Stimulated activated CD8-positive, alpha-beta memory T cell treated with anti-CD3 and anti-CD28 coated beads, Interleukin-4, amount 100 ng/mL, for 24 hours (primary cell): ENCODE measurements around the gene ROBO4.

ENCODE experiments used
- DNase-seq: peaks from one replicate; pipeline ENCODE4 v3.0.0-alpha.2; 2020; ENCODE audit warnings: low read depth

The ROBO4 gene

DNA sequence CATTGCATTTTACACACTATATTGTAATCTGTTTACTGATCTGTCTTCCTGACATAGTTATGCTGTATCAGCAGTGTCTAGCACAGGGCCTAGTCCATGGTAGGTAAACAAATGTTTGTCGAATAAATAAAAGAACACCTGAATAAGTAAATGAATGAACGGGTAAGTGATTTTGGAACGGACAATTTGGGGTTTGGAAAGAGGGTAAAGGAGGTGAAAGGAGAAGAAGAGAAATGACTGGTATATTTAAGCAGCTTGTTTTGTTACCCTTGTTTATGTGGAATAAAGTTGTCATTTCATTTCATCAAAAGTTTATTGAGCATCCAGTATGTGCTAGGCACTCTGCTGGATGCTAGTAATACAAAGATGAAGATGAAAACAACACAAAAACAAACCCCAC, 21.3 kb upstream of the ROBO4 start, which contains the start of gene HEPN1:
Gene HEPN1 (plus strand): TSS at position 301 of the 400 bp plus-strand sequence.
- DNase-seq = no peak

GRCh38 chr11:124917115-124917637, 19.5 kb upstream of the ROBO4 start:
- no peak for DNase-seq

- DNase-seq = no peak
Measured at GRCh38 chr11:124916370-124916710, 18.7 kb upstream of the ROBO4 start.

GRCh38 chr11:124915541-124916369, 18.1 kb upstream of the ROBO4 start:
- no peak for DNase-seq

DNA sequence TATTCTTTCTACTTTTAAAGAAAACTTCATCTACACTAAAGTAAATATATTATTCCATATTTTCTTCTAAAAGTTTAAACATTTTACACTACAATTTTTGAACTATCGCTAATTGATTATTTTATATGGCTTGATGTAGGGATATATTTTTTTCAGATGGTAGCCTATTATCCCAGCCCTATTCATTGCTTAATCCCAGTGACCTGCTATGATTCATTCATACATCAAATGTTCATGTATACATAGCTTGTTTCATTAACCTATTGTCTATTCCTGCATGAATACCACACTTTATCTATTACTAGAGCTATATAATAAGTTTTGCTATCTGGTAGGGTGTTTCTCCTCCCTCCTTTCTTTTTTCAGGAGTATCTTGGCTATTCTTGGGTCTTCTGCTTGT, 5.0 kb upstream of the ROBO4 start:
- DNase-seq = no peak

DNA sequence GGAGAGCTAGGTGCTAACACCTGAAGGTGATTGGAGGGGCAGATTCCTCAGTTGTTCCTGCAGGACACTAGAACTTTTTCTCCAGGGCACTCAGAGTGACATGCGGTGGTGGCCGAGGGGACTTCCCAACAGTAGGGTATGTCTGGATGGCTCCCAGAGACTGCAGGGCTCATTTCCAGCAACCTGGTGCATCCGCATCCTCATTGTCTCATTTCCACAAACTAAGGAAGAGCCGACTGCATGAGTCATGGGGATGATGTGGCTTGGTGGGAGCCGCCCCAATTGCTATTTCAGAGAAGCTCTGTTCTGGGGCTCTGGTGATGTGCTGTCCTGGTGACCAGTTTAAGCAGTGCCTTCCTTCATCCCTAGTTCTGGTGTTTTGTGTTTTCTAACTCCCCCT, 2.8 kb upstream of the ROBO4 start:
- no peak for DNase-seq

GRCh38 chr11:124899383-124900145, 1.9 kb upstream of the ROBO4 start:
- DNase-seq = no peak

- DNase-seq = no peak
Measured at GRCh38 chr11:124898711-124899110, 1.0 kb upstream of the ROBO4 start.

DNA sequence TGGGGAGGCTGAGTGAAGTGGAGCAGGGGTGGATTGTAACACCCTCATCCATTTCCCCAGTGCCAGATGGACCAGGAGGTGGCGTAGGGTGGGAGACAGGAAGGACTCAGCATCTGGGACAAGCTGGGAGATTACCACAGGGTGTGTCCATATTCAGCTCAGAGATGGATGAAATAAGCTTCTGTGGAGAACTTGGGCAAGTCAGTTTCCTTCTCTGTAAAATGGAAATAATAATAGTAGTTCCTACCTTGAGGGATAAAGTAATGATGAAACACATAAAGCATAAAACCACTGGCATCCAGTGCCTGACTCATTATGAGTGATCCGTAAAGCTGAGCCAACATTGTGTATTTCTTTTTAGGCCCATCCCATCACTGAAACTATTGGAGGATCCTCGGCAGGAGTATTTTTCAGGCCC, 607 bp upstream of the ROBO4 start:
- DNase-seq = no peak

- no peak for DNase-seq
Measured at GRCh38 chr11:124896821-124897391, 759 bp downstream of the ROBO4 start.

DNA sequence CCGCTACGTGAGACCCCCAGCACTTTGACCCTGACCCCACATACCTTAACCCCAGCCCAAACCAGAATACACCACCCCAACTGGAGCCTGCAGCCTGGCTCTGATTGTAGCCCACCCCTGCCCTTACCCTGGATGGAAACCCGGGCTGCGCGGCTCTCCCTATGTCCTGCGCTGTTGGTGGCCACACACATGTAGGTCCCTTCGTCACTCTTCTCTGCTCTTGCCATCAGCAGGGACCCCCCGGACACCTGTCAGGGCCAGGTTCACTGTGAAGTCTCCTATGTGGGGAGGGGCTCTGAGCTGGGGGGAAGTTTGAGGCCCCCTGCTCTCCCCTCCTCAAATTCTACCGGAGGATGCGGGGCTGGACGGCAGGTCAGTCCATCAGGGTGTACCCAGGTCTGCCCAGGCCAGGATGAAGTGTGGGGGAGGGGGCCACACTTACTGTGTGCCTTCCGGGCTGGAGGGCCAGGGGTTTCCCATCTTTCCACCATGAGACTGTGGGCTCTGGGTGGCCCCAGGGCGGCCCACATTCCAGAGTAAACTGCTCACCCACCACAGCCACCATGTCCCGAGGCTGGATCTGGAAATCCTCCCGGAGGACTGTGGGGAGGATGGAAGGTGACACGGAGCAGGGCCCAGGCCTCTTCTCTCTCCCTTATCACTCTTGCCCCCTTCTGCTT, 1.5 kb downstream of the ROBO4 start:
- DNase-seq = no peak

DNA sequence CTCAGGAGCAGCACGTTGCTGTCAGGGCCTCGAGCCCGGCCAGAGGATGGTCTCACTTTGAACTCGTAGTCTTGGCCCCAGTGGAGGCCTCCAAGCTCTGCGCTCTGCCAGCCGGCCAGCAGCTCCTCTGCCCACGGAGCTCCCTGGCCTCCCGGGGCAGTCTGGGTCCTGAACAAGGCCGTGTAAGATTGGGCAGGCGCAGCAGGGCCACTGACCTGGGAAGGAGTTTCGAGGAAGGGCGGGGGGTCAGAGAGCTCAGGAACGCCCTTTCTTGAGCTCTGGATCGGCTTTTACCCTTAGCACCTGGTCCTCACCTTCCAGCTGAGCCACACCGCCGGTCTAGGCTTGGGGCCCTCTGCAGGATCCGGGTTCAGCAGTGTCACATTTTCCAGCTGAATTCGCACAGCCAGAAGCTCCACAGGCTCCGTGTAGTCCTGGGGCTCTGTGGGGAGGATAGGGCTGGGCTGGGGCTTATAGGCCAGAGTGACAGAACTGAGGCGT, 2.1 kb downstream of the ROBO4 start:
- DNase-seq = no peak

GRCh38 chr11:124894606-124895430, 2.8 kb downstream of the ROBO4 start:
- DNase-seq = no peak

- DNase-seq = no peak
Measured at GRCh38 chr11:124893781-124894401, 3.8 kb downstream of the ROBO4 start.

GRCh38 chr11:124892750-124893454, 4.8 kb downstream of the ROBO4 start:
- no peak for DNase-seq

- no peak for DNase-seq
Measured at GRCh38 chr11:124892146-124892545, 5.5 kb downstream of the ROBO4 start.

GRCh38 chr11:124891373-124891861, 6.2 kb downstream of the ROBO4 start:
- DNase-seq = no peak

DNA sequence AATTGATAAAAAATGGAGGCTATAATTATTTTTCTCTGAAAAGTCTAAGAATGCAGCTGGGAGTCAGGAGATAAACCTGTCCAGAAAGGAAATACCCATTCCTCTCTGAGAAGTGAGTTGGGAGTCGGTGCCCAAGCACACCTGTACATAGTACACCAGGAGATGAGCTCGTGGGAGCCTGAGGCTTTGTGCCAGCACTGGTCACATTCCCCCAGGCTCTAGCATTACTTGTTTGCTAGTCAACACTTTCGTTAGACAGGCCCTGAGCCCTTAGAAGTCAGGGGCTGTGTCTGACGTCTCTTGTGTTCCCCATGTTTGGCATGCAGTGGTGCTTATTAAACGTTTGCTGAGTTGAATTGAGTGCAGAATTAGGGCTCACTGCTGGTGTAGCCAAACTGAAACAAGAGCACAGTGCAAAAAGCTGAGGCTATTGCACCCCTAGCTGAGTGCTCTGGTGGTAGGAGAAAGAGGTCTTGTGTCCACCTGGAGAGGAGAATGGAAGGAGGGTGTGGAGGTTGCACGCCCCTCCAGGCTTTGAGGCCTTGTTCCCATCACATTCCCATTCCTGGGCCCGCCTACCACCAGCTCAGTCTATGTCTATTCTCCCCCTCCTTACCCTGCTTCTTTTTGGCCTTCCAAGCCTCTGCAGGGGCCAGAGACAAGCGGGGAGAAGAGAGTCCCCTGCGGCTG, 6.8 kb downstream of the ROBO4 start:
- no peak for DNase-seq

GRCh38 chr11:124890151-124890550, 7.5 kb downstream of the ROBO4 start:
- no peak for DNase-seq
